Vagina (tissue), 2 donors: ENCODE results near the gene P3R3URF.

Experiments used
- CTCF ChIP-seq, 3 experiments: fragments of 450-650 bp in 2 of 3; fragments of 200-600 bp in 1 of 3; sonication (generic) in 1 of 3; IDR thresholded peaks; one replicate each; pipeline ENCODE4 v1.5.1; 2017 to 2019; ENCODE audit warnings: antibody characterized with exemption in 3 of 3, mild to moderate bottlenecking in 2 of 3, moderate library complexity in 2 of 3
- POLR2A ChIP-seq, 2 donors: fragments of 450-650 bp; IDR thresholded peaks; one replicate each; pipeline ENCODE4 v1.6.1; 2017; ENCODE audit warnings: antibody characterized with exemption in 2 of 2, mild to moderate bottlenecking in 2 of 2, moderate library complexity in 2 of 2

GRCh38 chr1:46153228-46153627 lies 23.1 kb downstream of the P3R3URF start:
- TF ChIP-seq POLR2A (IDR thresholded peaks at IDR 0.05) = no peak
- TF ChIP-seq CTCF (IDR thresholded peaks at IDR 0.05) = no peak
